Glutamatergic neuron (in vitro differentiated cells): Measurements from ENCODE around the gene KIAA1614. TPM values are rescaled to one million over a fixed set of nuclear protein-coding genes. Genes with fewer than 3 reads are reported as not detected.

Source experiments
- DNase-seq: peaks from one replicate; pipeline ENCODE4 v3.0.0; 2022
- H3K27ac Mint-ChIP-seq: one replicate; pipeline ENCODE4 v1.8.0; 2020; ENCODE audit warnings: mild to moderate bottlenecking, mixed read lengths, inconsistent platforms; ENCODE audit not compliant: unreplicated experiment
- H3K27me3 Mint-ChIP-seq: one replicate; pipeline ENCODE4 v1.8.0; 2020; ENCODE audit warnings: mild to moderate bottlenecking, moderate library complexity, mixed read lengths, inconsistent platforms; ENCODE audit not compliant: unreplicated experiment
- H3K36me3 Mint-ChIP-seq: one replicate; pipeline ENCODE4 v1.8.0; 2020; ENCODE audit warnings: mild to moderate bottlenecking, mixed read lengths, inconsistent platforms; ENCODE audit not compliant: unreplicated experiment
- H3K4me1 Mint-ChIP-seq: one replicate; pipeline ENCODE4 v1.8.0; 2020; ENCODE audit warnings: mild to moderate bottlenecking, low read depth, mixed read lengths, inconsistent platforms; ENCODE audit not compliant: unreplicated experiment
- H3K4me3 Mint-ChIP-seq: one replicate; pipeline ENCODE4 v1.8.0; 2020; ENCODE audit warnings: mild to moderate bottlenecking, mixed read lengths, inconsistent platforms; ENCODE audit not compliant: unreplicated experiment
- H3K9me3 Mint-ChIP-seq: one replicate; pipeline ENCODE4 v1.8.0; 2020; ENCODE audit warnings: mild to moderate bottlenecking, moderate library complexity, mixed read lengths, inconsistent platforms; ENCODE audit not compliant: unreplicated experiment
- CTCF ChIP-seq: fragments of 200-600 bp; sonication (generic); IDR thresholded peaks from one replicate; pipeline ENCODE4 v1.5.0; 2021; ENCODE audit not compliant: partially characterized antibody, unreplicated experiment
- total RNA-seq: library from RNA; stranded (reverse); fragmentation: NEBNext Ultra II Directional; extraction: Animal tissue kit (Norgen Biotek cat#: 25700); gene quantifications from one replicate; pipeline ENCODE4 v1.2.1, GENCODE V29; 2021; ENCODE audit not compliant: unreplicated experiment

KIAA1614 gene
- total RNA-seq, 1 donor from 2014 or later, result 4.1 TPM

GRCh38 chr1:180973369-180973768 lies 60.7 kb downstream of the KIAA1614 start:
- no peak for DNase-seq
- Mint-ChIP-seq H3K9me3 (peaks cover 5% of the 10 kb centered on the region), H3K27ac (no peak overlapping the region), H3K36me3 (peaks cover 5% of the 10 kb centered on the region), H3K4me1 (peaks cover 26% of the 10 kb centered on the region), H3K27me3 (peaks cover 4% of the 10 kb centered on the region), H3K4me3 (no peak overlapping the region)
- no peak for TF ChIP-seq CTCF

GRCh38 chr1:180974236-180974635 lies 61.5 kb downstream of the KIAA1614 start:
- H3K36me3 Mint-ChIP-seq, result peaks cover 9% of the 10 kb centered on the region
- peaks cover 4% of the 10 kb centered on the region for H3K27me3 Mint-ChIP-seq
- no peak for TF ChIP-seq CTCF
- H3K27ac Mint-ChIP-seq, result no peak overlapping the region
- H3K4me1 Mint-ChIP-seq, result peaks cover 32% of the 10 kb centered on the region
- no peak overlapping the region for H3K4me3 Mint-ChIP-seq
- peaks cover 5% of the 10 kb centered on the region for H3K9me3 Mint-ChIP-seq
- DNase-seq, result no peak

GRCh38 chr1:180975551-180975950 lies 62.9 kb downstream of the KIAA1614 start:
- no peak for DNase-seq
- H3K27ac Mint-ChIP-seq, result peak overlapping the region; percentile 78
- H3K27me3 Mint-ChIP-seq, result peaks cover 4% of the 10 kb centered on the region
- TF ChIP-seq CTCF, result no peak
- H3K4me3 Mint-ChIP-seq, result peak overlapping the region; percentile 5
- peaks cover 2% of the 10 kb centered on the region for H3K9me3 Mint-ChIP-seq
- peaks cover 33% of the 10 kb centered on the region for H3K4me1 Mint-ChIP-seq
- peaks cover 9% of the 10 kb centered on the region for H3K36me3 Mint-ChIP-seq

- Mint-ChIP-seq H3K4me1 (peaks cover 33% of the 10 kb centered on the region), H3K9me3 (no peaks in the 10 kb centered on the region), H3K27me3 (peaks cover 4% of the 10 kb centered on the region), H3K36me3 (peaks cover 10% of the 10 kb centered on the region), H3K4me3 (peak overlapping the region; percentile 55), H3K27ac (peak overlapping the region; percentile 78)
- TF ChIP-seq CTCF, result no peak
- peak; percentile 31 for DNase-seq
These were observed 63.5 kb downstream of the KIAA1614 start for GRCh38 chr1:180976191-180976590.

GRCh38 chr1:180976732-180977357 lies 64.1 kb downstream of the KIAA1614 start:
- no peak for TF ChIP-seq CTCF
- no peaks in the 10 kb centered on the region for H3K9me3 Mint-ChIP-seq
- H3K27ac Mint-ChIP-seq, result peak overlapping the region; percentile 78
- H3K4me1 Mint-ChIP-seq, result peaks cover 39% of the 10 kb centered on the region
- H3K4me3 Mint-ChIP-seq, result peak overlapping the region; percentile 12
- H3K36me3 Mint-ChIP-seq, result peaks cover 13% of the 10 kb centered on the region
- H3K27me3 Mint-ChIP-seq, result peaks cover 4% of the 10 kb centered on the region
- no peak for DNase-seq
